ENCODE data around the gene SPI1. TPM values are rescaled to one million over a fixed set of nuclear protein-coding genes. Genes with fewer than 3 reads are reported as not detected.

Gene SPI1
- total RNA-seq, 3 donors from 2014 or later: 4.9 to 21.0 (median 20.6) TPM

DNA sequence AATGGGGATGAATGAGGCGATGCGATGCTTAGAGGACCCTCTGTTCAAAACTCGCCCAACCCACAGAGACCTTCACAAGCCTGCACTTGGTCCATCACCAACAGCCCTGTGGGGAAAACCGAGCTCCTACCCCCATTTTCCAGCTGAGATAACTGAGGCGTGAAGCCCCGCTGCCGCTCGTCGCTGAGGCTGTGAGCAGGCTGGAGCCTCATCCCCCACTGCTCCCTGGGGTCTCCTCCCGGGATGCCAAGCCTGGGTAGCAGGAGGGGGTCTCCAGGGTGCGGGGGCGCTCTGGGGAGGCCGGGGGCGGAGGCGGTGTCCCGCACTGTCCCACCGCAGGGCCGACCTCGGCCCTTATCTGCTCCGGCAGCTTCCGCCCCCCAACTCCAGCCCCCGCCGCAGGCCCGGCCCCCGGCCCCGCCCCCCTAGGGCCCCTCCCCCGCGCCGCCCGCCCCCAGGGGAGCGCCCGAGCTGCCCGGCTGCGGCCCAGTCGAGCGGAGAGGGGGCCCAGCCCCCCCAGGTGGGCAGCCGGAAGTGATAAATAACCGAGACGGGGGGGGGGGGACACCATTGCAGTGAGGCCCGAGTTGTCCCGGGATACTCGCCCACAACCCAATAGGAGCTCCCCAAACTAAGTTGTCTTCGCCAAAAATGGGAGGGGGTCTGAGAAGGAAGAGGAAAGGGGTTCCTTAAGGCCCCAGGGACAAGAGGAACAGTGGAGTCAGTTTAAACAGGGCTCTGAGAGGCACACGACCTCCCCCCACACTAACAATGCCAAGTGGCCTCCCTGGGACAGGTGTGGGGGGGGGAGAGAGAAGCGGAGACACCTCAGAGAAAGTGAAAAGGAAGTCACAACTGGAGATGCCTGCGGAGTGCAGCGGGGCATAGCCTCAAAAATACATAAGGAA is 21.8 kb upstream of the SPI1 start:
- Histone ChIP-seq H3K9me3 (no peaks in the 10 kb centered on the region), H3K4me1 (ENCODE audit: low read depth) (no peaks in the 10 kb centered on the region), H3K4me3 (no peak overlapping the region), H3K36me3 (ENCODE audit: low read depth) (no peaks in the 10 kb centered on the region)
- TF ChIP-seq, protein P1, sequence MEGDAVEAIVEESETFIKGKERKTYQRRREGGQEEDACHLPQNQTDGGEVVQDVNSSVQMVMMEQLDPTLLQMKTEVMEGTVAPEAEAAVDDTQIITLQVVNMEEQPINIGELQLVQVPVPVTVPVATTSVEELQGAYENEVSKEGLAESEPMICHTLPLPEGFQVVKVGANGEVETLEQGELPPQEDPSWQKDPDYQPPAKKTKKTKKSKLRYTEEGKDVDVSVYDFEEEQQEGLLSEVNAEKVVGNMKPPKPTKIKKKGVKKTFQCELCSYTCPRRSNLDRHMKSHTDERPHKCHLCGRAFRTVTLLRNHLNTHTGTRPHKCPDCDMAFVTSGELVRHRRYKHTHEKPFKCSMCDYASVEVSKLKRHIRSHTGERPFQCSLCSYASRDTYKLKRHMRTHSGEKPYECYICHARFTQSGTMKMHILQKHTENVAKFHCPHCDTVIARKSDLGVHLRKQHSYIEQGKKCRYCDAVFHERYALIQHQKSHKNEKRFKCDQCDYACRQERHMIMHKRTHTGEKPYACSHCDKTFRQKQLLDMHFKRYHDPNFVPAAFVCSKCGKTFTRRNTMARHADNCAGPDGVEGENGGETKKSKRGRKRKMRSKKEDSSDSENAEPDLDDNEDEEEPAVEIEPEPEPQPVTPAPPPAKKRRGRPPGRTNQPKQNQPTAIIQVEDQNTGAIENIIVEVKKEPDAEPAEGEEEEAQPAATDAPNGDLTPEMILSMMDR (IDR thresholded peaks at IDR 0.05): no peak
- peak in 2 of 3 donors; percentile 64 to 69 for DNase-seq
- intact Hi-C loops (cut with DNase I, micrococcal nuclease): no loop called here
- peak; percentile 82 for ATAC-seq

DNA sequence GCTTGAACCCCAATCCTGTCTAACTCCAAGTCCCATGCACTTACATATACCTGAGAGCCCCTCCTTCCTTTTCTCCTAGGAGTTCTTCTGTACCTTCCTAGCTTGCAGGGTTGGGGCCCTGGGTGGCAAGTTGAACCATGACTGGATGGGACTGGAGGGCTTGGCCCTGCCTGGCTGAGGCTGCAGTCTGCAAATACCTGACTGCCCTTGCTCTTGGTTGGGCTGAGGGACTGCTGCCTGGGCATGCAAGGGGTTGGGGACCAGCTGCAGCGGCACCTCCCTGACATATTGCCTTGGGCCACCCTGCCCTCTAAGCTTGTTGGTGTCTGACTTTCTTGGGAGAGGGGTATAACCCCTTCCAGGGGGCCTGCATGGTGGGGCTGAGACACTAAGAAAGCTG is 20.2 kb upstream of the SPI1 start:
- no peak for ATAC-seq
- peaks cover 3% of the 10 kb centered on the region for H3K4me1 ChIP-seq (ENCODE audit: low read depth)
- intact Hi-C loops (cut with DNase I, micrococcal nuclease): no loop called here

DNA sequence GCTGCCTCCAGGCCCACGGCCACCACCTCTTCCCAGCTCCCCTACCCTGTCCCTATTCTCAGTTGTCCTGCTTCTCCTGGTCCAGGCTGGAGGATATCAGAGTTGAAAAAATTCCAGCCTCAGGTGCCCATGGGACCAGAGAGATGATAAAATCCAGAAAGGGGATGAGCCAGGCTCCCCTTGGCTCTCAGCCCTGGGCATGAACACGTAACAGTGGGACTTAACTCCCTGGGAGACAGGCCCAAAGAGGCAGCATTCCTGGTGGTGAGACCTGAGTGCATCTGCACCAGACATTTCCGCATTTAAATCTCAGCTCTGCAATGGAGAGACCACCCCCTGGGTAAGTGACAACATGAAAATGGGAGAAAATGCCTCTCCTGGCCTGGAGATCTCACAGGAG is 19.7 kb upstream of the SPI1 start:
- no peak for ATAC-seq
- no peaks in the 10 kb centered on the region for H3K9me3 ChIP-seq
- no peak overlapping the region for H3K4me3 ChIP-seq
- H3K4me1 ChIP-seq (ENCODE audit: low read depth): peaks cover 3% of the 10 kb centered on the region
- peak in 2 of 3 donors; percentile 12 to 19 for DNase-seq
- intact Hi-C loops (cut with DNase I, micrococcal nuclease): no loop called here
- TF ChIP-seq, protein P1 (IDR thresholded peaks at IDR 0.05): no peak
- H3K36me3 ChIP-seq (ENCODE audit: low read depth): no peaks in the 10 kb centered on the region

More for the DNA sequence above, 20.2 kb upstream of the SPI1 start:
- TF ChIP-seq, protein P1 (IDR thresholded peaks at IDR 0.05): no peak
- H3K4me3 ChIP-seq: no peak overlapping the region
- H3K36me3 ChIP-seq (ENCODE audit: low read depth): no peaks in the 10 kb centered on the region
- no peaks in the 10 kb centered on the region for H3K9me3 ChIP-seq
- peak in 2 of 3 donors; percentile 15 to 33 for DNase-seq

DNA sequence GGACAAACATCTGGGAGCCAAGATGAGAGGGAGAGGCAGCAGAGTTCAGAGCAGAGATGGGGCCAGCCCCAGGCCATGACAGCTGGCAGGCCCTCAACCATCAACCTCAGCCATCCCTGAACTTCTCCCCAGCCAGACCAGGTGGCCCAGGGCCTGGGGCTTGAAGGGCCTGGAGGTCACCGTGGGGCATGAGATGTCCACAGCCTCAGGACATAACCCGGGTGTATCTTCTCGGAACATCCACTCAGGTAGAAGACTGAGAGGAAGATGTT is 17.6 kb upstream of the SPI1 start:
- TF ChIP-seq, protein P1 (IDR thresholded peaks at IDR 0.05): no peak
- Histone ChIP-seq H3K36me3 (ENCODE audit: low read depth) (no peaks in the 10 kb centered on the region), H3K9me3 (no peaks in the 10 kb centered on the region), H3K4me3 (no peak overlapping the region), H3K4me1 (ENCODE audit: low read depth) (peaks cover 3% of the 10 kb centered on the region)
- ATAC-seq (no peak), DNase-seq (peak in 2 of 3 donors; percentile 14 to 48)
- intact Hi-C loops (cut with DNase I, micrococcal nuclease): no loop called here

DNA sequence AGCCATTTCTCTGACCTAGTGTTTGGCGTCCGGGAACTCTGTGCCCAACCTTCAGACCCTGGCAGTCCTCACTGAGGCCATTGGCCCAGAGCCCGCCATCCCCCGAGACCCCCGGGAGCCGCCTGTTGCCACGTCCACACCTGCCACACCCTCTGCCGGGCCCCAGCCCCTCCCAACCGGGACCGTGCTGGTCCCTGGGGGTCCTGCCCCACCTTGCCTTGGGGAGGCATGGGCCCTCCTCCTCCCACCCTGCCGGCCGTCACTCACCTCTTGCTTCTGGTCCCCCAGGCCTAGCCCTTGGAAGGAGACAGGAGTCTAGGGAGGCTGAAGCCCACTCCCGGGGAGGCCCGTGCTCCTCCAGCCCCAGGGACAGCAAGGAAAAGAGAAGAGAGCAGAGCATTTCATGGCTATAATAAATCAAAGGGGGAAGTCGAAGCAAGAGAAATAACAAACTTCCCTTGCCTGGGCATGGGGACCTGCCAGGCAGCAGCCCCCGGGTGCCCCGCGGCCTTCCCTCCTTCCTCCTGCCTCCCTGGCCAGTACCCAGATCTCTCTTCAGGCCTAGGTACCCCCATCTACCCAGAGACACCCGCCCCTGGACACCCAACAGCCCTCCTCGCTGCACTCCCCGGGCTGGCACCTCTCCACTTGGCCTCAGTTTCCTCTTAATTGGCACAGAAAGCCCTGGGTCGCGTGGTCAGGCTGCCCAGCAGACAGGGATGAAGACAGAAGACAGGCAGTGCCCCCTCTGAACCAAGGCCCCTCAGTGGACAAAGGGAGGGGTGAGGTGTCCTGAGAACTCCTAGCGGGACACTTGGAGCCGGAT is 17.1 kb upstream of the SPI1 start:
- H3K36me3 ChIP-seq (ENCODE audit: low read depth): no peaks in the 10 kb centered on the region
- no peaks in the 10 kb centered on the region for H3K9me3 ChIP-seq
- H3K4me3 ChIP-seq: no peak overlapping the region
- DNase-seq (peak in 1 of 3 donors; percentile 64), ATAC-seq (no peak)
- intact Hi-C loops (cut with DNase I, micrococcal nuclease): no loop called here
- peaks cover 3% of the 10 kb centered on the region for H3K4me1 ChIP-seq (ENCODE audit: low read depth)
- TF ChIP-seq, protein P1 (IDR thresholded peaks at IDR 0.05): no peak
